Keratinocyte (primary cell): Measurements from ENCODE around the gene CLSTN3. TPM values are rescaled to one million over a fixed set of nuclear protein-coding genes. Genes with fewer than 3 reads are reported as not detected.

Experiments used
- DNase-seq: peaks from one replicate; pipeline ENCODE4 v3.0.0-alpha.2; 2011; ENCODE audit warnings: low read depth, missing footprints, low spot score
- FAIRE-seq: peaks from 2 replicates; lab custom pipeline; 2011; peaks lifted over from hg19 to GRCh38; lab: Jason Lieb, UNC
- H2AFZ ChIP-seq: 2 replicates; pipeline ENCODE4 v1.6.0; 2012; ENCODE audit warnings: low read length, control low read depth, inconsistent platforms; ENCODE audit not compliant: control insufficient read depth
- H3K27ac ChIP-seq: 2 replicates; pipeline ENCODE4 v1.5.1; 2011; ENCODE audit warnings: low read length; ENCODE audit not compliant: control insufficient read depth, insufficient read depth
- H3K27me3 ChIP-seq: 3 replicates; pipeline ENCODE4 v1.6.0; 2011; ENCODE audit warnings: low read length; ENCODE audit not compliant: control insufficient read depth, insufficient read depth; ENCODE audit errors: extremely low read depth
- H3K36me3 ChIP-seq, 2 experiments: 2 replicates in 1 of 2; 3 replicates in 1 of 2; pipeline ENCODE4 v1.5.1; 2011; ENCODE audit warnings: low read length in 2 of 2, mild to moderate bottlenecking in 1 of 2; ENCODE audit not compliant: control insufficient read depth in 2 of 2, insufficient read depth in 2 of 2; ENCODE audit errors: extremely low read depth in 1 of 2
- H3K4me1 ChIP-seq: 3 replicates; pipeline ENCODE4 v1.5.1; 2011; ENCODE audit warnings: low read length; ENCODE audit not compliant: control insufficient read depth, insufficient read depth; ENCODE audit errors: extremely low read depth
- H3K4me2 ChIP-seq: 3 replicates; pipeline ENCODE4 v1.6.0; 2011; ENCODE audit warnings: low read depth, low read length; ENCODE audit not compliant: control insufficient read depth, insufficient read depth; ENCODE audit errors: extremely low read depth
- H3K4me3 ChIP-seq, 3 experiments: fragments of 200-600 bp in 1 of 3; sonication (generic) in 1 of 3; 2 replicates in 2 of 3; 3 replicates in 1 of 3; pipeline ENCODE4 v1.5.1; 2011 to 2016; ENCODE audit warnings: low read length in 3 of 3, mild to moderate bottlenecking in 3 of 3, control low read depth in 2 of 3, inconsistent platforms in 1 of 3, low read depth in 1 of 3, mixed read lengths in 1 of 3, mixed run types in 1 of 3, moderate library complexity in 1 of 3; ENCODE audit not compliant: control insufficient read depth in 2 of 3, insufficient read depth in 2 of 3; ENCODE audit errors: extremely low read depth in 1 of 3
- H3K79me2 ChIP-seq: 2 replicates; pipeline ENCODE4 v1.6.0; 2012; ENCODE audit warnings: low read length; ENCODE audit not compliant: control insufficient read depth, insufficient read depth
- H3K9ac ChIP-seq: 3 replicates; pipeline ENCODE4 v1.6.0; 2011; ENCODE audit warnings: low read length; ENCODE audit not compliant: control insufficient read depth, insufficient read depth; ENCODE audit errors: extremely low read depth
- H3K9me1 ChIP-seq: 3 replicates; pipeline ENCODE4 v1.6.0; 2011; ENCODE audit warnings: low read length; ENCODE audit not compliant: control insufficient read depth, insufficient read depth; ENCODE audit errors: extremely low read depth
- H3K9me3 ChIP-seq: 2 replicates; pipeline ENCODE4 v1.5.1; 2012; ENCODE audit warnings: low read depth, low read length; ENCODE audit not compliant: control insufficient read depth
- H4K20me1 ChIP-seq: 3 replicates; pipeline ENCODE4 v1.6.0; 2011; ENCODE audit warnings: low read length; ENCODE audit not compliant: control insufficient read depth, insufficient read depth; ENCODE audit errors: extremely low read depth
- EZH2 ChIP-seq: IDR thresholded peaks from one replicate; pipeline ENCODE4 v1.6.1; 2012; ENCODE audit warnings: inconsistent platforms, mild to moderate bottlenecking, low read length, moderate library complexity
- dilution Hi-C: fragments of 300-500 bp; cut with MboI; formaldehyde crosslinking; loops from one replicate; pipeline ENCODE4 v1.7.0; 2020; ENCODE audit warnings: low sequenced_read_pairs; ENCODE audit not compliant: extremely low pct_ligation_motif_present
- polyA plus RNA-seq, 5 experiments: library from polyadenylated mRNA; depleted of rRNA in 3 of 5; stranded (reverse) in 3 of 5; stranded (forward) in 1 of 5; unstranded in 1 of 5; fragments of >200 nt; gene quantifications; 1 replicate in 1 of 5; 2 replicates in 3 of 5; 3 replicates in 1 of 5; pipeline versions ENCODE4 v1.2.1 to v1.2.3, GENCODE V29; 2011 to 2012; ENCODE audit warnings: missing spikeins in 2 of 5, low read depth in 1 of 5, low replicate concordance in 1 of 5
- TF ChIP-seq, protein P1 (sequence below), 3 experiments: IDR thresholded peaks in 1 of 3; conservative IDR thresholded peaks in 1 of 3; optimal IDR thresholded peaks in 1 of 3; 2 replicates in 2 of 3; 3 replicates in 1 of 3; pipeline versions ENCODE3 to v1.5.1; 2011; ENCODE audit warnings: low read length in 3 of 3, mild to moderate bottlenecking in 3 of 3, moderate library complexity in 2 of 3, control low read depth in 1 of 3, inconsistent platforms in 1 of 3; ENCODE audit not compliant: insufficient read depth in 2 of 3; ENCODE audit errors: extremely low read depth in 1 of 3

The CLSTN3 gene
- polyA plus RNA-seq, 1 donor (not counting 4 experiments of a cell fraction or from before 2014, with no cell fraction given) = 12.8 TPM

DNA sequence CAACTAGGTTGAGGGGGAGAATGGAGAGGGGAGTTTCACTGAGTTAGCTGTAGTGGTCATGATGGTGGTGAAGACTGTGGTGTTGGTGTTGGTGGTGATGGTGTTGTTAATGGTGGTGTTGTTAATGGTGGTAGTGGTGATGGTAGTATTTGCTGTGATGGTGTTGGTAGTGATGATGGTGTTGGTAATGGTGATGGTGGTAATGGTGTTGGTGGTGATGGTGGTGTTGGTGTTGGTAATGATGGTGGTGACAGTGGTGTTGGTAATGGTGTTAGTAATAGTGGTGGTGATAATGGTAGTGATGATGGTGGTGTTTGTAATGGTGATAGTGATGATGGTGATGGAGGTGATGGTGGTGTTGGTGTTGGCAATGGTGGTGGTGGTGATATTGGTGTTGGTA is 47.0 kb upstream of the CLSTN3 start:
- H4K20me1 ChIP-seq = no peaks in the 10 kb centered on the region
- H3K79me2 ChIP-seq = no peaks in the 10 kb centered on the region
- TF ChIP-seq EZH2 = no peak
- TF ChIP-seq, protein P1, sequence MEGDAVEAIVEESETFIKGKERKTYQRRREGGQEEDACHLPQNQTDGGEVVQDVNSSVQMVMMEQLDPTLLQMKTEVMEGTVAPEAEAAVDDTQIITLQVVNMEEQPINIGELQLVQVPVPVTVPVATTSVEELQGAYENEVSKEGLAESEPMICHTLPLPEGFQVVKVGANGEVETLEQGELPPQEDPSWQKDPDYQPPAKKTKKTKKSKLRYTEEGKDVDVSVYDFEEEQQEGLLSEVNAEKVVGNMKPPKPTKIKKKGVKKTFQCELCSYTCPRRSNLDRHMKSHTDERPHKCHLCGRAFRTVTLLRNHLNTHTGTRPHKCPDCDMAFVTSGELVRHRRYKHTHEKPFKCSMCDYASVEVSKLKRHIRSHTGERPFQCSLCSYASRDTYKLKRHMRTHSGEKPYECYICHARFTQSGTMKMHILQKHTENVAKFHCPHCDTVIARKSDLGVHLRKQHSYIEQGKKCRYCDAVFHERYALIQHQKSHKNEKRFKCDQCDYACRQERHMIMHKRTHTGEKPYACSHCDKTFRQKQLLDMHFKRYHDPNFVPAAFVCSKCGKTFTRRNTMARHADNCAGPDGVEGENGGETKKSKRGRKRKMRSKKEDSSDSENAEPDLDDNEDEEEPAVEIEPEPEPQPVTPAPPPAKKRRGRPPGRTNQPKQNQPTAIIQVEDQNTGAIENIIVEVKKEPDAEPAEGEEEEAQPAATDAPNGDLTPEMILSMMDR (optimal IDR thresholded peaks at IDR 0.05 in 1 of 3, IDR thresholded peaks at IDR 0.05 in 1 of 3, conservative IDR thresholded peaks at IDR 0.05 in 1 of 3; ENCODE audit: extremely low read depth in 1 of 3, insufficient read depth in 2 of 3, low read length in 3 of 3) = no peak
- no peaks in the 10 kb centered on the region for H3K9me1 ChIP-seq
- no peak for DNase-seq
- H3K27ac ChIP-seq = no peak overlapping the region
- dilution Hi-C loops = no loop called here
- H3K4me2 ChIP-seq = no peak overlapping the region
- H3K4me1 ChIP-seq = peaks cover 19% of the 10 kb centered on the region
- FAIRE-seq = no peak
- H3K27me3 ChIP-seq = no peaks in the 10 kb centered on the region
- H3K9ac ChIP-seq = no peak overlapping the region
- H3K9me3 ChIP-seq = no peaks in the 10 kb centered on the region
- no peaks in the 10 kb centered on the region for H3K36me3 ChIP-seq
- H3K4me3 ChIP-seq = no peak overlapping the region
- no peak overlapping the region for H2AFZ ChIP-seq

DNA sequence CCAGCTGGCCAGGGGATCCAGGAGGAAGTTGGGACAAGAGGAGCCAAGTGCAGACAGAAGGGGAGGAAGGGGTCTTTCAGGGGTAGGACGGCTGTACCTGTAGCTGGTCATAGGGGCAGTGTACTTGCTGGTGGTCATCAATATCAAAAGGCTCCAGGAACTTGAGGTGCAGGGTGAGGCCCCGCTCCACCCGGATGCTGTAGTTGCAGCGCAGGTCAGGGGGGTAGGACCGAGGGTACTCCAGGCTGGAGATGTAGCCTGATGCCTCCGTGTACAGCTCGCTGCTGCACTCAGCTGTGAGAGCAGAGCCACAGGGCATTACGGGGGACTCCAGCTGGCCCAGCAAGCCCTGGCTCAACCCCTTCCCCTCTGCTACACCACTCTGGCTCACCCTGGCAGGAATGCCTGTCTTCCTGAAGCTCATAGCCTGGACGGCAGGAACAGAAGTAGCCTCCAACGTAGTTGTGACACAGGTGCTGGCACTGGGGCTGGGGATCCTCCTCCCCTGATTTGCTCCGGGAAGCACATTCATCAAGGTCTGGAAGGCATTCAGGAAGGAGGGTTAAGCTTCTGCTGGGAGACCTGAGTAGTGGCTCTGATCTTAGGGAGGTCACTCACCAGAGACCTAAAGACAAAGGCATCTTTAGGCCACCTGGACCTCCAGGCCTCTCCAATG is 40.8 kb upstream of the CLSTN3 start:
- TF ChIP-seq, protein P1 (optimal IDR thresholded peaks at IDR 0.05 in 1 of 3, IDR thresholded peaks at IDR 0.05 in 1 of 3, conservative IDR thresholded peaks at IDR 0.05 in 1 of 3; ENCODE audit: extremely low read depth in 1 of 3, insufficient read depth in 2 of 3, low read length in 3 of 3) = no peak
- TF ChIP-seq EZH2 = no peak
- no peak overlapping the region for H3K4me2 ChIP-seq
- dilution Hi-C loops = no loop called here
- no peaks in the 10 kb centered on the region for H3K79me2 ChIP-seq
- no peak for DNase-seq
- H3K9me1 ChIP-seq = no peaks in the 10 kb centered on the region
- peaks cover 6% of the 10 kb centered on the region for H3K4me1 ChIP-seq
- no peaks in the 10 kb centered on the region for H3K9me3 ChIP-seq
- no peak for FAIRE-seq
- H3K4me3 ChIP-seq = no peak overlapping the region
- H3K36me3 ChIP-seq = no peaks in the 10 kb centered on the region
- H3K9ac ChIP-seq = no peak overlapping the region
- no peaks in the 10 kb centered on the region for H3K27me3 ChIP-seq
- no peak overlapping the region for H2AFZ ChIP-seq
- H3K27ac ChIP-seq = no peak overlapping the region
- no peaks in the 10 kb centered on the region for H4K20me1 ChIP-seq
